GM12891 (cell line): ENCODE data around the gene LRRC7.
"Not testable (repeated sequence)": the region's sequence is repeated elsewhere in the genome, so short reads cannot be mapped to it uniquely, and the experiment has no call there.

Experiments
- DNase-seq: peaks from one replicate; pipeline ENCODE4 v3.0.0; 2011; ENCODE audit warnings: low spot score; ENCODE audit not compliant: insufficient read length
- FAIRE-seq: peaks from 2 replicates; lab custom pipeline; 2011; peaks lifted over from hg19 to GRCh38; lab: Jason Lieb, UNC
- PAX5 ChIP-seq: IDR thresholded peaks from 2 replicates; pipeline ENCODE4 v1.6.1; 2011; ENCODE audit warnings: low read length, moderate library complexity, mild to moderate bottlenecking; ENCODE audit not compliant: insufficient read depth, severe bottlenecking
- POLR2A ChIP-seq: IDR thresholded peaks from 2 replicates; pipeline ENCODE4 v1.6.1; 2011; ENCODE audit warnings: low read depth, low read length, control low read depth
- POLR2AphosphoS5 ChIP-seq: IDR thresholded peaks from 2 replicates; pipeline ENCODE4 v1.6.1; 2011; ENCODE audit warnings: low read depth, low read length, control low read depth
- POU2F2 ChIP-seq: IDR thresholded peaks from 2 replicates; pipeline ENCODE4 v1.6.1; 2011; ENCODE audit warnings: low read depth, mild to moderate bottlenecking, control low read depth, low read length, moderate library complexity
- SPI1 ChIP-seq: IDR thresholded peaks from 2 replicates; pipeline ENCODE4 v1.6.1; 2011; ENCODE audit warnings: low read depth, low read length, control low read depth
- TAF1 ChIP-seq: IDR thresholded peaks from 2 replicates; pipeline ENCODE4 v1.6.1; 2011; ENCODE audit warnings: low read depth, low read length, control low read depth

LRRC7 gene

GRCh38 chr1:69710484-69711189, 142.9 kb downstream of the LRRC7 start:
- FAIRE-seq (no peak), DNase-seq (no peak)
- TF ChIP-seq POU2F2, result no peak
- TF ChIP-seq TAF1, result no peak
- no peak for TF ChIP-seq SPI1

GRCh38 chr1:69711190-69711930, 143.6 kb downstream of the LRRC7 start:
- DNase-seq (no peak), FAIRE-seq (no peak)

GRCh38 chr1:69717834-69718233, 150.1 kb downstream of the LRRC7 start:
- FAIRE-seq, result not testable (repeated sequence)

More at GRCh38 chr1:69711190-69711930, 143.6 kb downstream of the LRRC7 start:
- no peak for TF ChIP-seq SPI1
- no peak for TF ChIP-seq POLR2A
- no peak for TF ChIP-seq POU2F2
- TF ChIP-seq TAF1, result no peak
- TF ChIP-seq PAX5, result no peak
- no peak for TF ChIP-seq POLR2AphosphoS5

GRCh38 chr1:69728206-69728605, 160.5 kb downstream of the LRRC7 start:
- FAIRE-seq (no peak), DNase-seq (no peak)

More at GRCh38 chr1:69717834-69718233, 150.1 kb downstream of the LRRC7 start:
- not testable (repeated sequence) for DNase-seq

GRCh38 chr1:69733061-69733460, 165.3 kb downstream of the LRRC7 start:
- DNase-seq (no peak), FAIRE-seq (no peak)
- TF ChIP-seq TAF1, result no peak
- TF ChIP-seq POLR2A, result no peak
- TF ChIP-seq POU2F2, result no peak
- TF ChIP-seq PAX5, result no peak
- no peak for TF ChIP-seq POLR2AphosphoS5
- no peak for TF ChIP-seq SPI1

More at GRCh38 chr1:69728206-69728605, 160.5 kb downstream of the LRRC7 start:
- TF ChIP-seq POU2F2 (no peak), POLR2A (no peak), PAX5 (no peak), POLR2AphosphoS5 (no peak)

GRCh38 chr1:69737527-69738185, 169.9 kb downstream of the LRRC7 start:
- FAIRE-seq (peak; percentile 16), DNase-seq (no peak)
- TF ChIP-seq TAF1, result no peak
- no peak for TF ChIP-seq SPI1
- no peak for TF ChIP-seq PAX5
- no peak for TF ChIP-seq POLR2AphosphoS5
- TF ChIP-seq POLR2A, result no peak
- TF ChIP-seq POU2F2, result no peak

GRCh38 chr1:69738458-69739250, 170.9 kb downstream of the LRRC7 start:
- TF ChIP-seq SPI1 (no peak), TAF1 (no peak)
- DNase-seq (no peak), FAIRE-seq (no peak)

GRCh38 chr1:69739251-69739605, 171.5 kb downstream of the LRRC7 start:
- FAIRE-seq, result no peak
- TF ChIP-seq PAX5, result no peak
- no peak for TF ChIP-seq POU2F2
- no peak for TF ChIP-seq SPI1
- DNase-seq, result no peak

GRCh38 chr1:69743146-69743545, 175.4 kb downstream of the LRRC7 start:
- no peak for DNase-seq
- TF ChIP-seq POU2F2 (no peak), PAX5 (no peak)
- no peak for FAIRE-seq

- TF ChIP-seq POU2F2, result no peak
- FAIRE-seq, result no peak
- no peak for DNase-seq
Measured at GRCh38 chr1:69744381-69744780, 176.7 kb downstream of the LRRC7 start.

- DNase-seq (no peak), FAIRE-seq (no peak)
- no peak for TF ChIP-seq TAF1
- no peak for TF ChIP-seq POU2F2
- no peak for TF ChIP-seq POLR2A
- TF ChIP-seq SPI1, result no peak
- no peak for TF ChIP-seq PAX5
- TF ChIP-seq POLR2AphosphoS5, result no peak
Measured at GRCh38 chr1:69747207-69747606, 179.5 kb downstream of the LRRC7 start.
